ENCODE results near the gene C6orf47.

The C6orf47 gene

DNA sequence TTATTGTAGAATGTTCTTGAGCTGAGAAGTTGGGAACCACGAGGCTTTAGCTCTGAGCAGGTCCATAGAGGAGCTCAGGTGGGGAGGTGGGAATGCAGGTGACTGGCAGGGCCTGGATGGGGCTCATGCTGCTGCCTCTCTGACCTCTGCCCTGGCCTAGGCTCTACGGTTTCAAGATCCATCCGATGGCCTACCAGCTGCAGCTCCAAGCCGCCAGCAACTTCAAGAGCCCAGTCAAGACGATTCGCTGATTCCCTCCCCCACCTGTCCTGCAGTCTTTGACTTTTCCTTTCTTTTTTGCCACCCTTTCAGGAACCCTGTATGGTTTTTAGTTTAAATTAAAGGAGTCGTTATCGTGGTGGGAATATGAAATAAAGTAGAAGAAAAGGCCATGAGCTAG, 9.1 kb upstream of the C6orf47 start, which contains the start of gene LY6G5B:
LY6G5B (plus strand) TSS at position 301 of the 400 bp plus-strand sequence. CDS start 975 bp downstream, outside the sequence.
- no peaks in the 10 kb centered on the region for H3K4me1 ChIP-seq (ENCODE audit: control insufficient read depth, insufficient read depth, low read length)
- WGBS, 2 experiments: 90 to 92% methylated on average over 8 of the region's 8 CpGs
- no peak within 1 kb of the TSS for H3K4me3 ChIP-seq (ENCODE audit: insufficient read depth, low read depth, low read length)
- peaks cover 46% of the 10 kb centered on the region for H3K36me3 ChIP-seq (ENCODE audit: control insufficient read depth, insufficient read depth, low read length)
- no peak within 1 kb of the TSS for H3K27ac ChIP-seq (ENCODE audit: insufficient read depth, low read depth, low read length, poor library complexity, severe bottlenecking)
- H3K27me3 ChIP-seq (ENCODE audit: control insufficient read depth, insufficient read depth, low read length, poor library complexity, severe bottlenecking): no peaks in the 10 kb centered on the region
- H3K9me3 ChIP-seq (ENCODE audit: control insufficient read depth, low read length): no peaks in the 10 kb centered on the region

DNA sequence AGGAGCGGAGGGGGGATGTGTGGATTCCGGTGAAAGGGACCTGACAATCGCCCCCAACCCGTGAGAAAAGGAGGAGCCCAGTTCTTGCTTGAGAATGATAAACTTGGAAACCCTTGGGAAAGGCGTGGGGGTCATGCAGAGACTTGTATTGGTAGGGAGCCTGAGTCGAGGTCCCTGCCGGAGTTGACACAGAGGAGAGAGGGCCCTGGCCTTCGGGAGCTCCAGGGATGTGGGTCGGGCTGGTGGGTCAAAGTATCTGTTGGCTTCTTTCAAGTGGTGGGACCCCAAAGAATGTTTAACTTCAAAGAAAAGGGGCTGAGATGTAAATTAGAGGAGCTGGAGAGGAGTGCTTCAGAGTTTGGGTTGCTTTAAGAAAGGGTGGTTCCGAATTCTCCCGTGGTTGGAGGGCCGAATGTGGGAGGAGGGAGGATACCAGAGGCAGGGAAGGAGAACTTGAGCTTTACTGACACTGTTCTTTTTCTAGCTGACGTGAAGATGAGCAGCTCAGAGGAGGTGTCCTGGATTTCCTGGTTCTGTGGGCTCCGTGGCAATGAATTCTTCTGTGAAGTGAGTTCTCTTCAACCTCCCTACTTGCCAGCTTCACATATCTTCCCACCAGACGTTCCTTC, 5.9 kb upstream of the C6orf47 start:
- no peaks in the 10 kb centered on the region for H3K9me3 ChIP-seq (ENCODE audit: control insufficient read depth, low read length)
- WGBS, 2 experiments: 15 to 17% methylated on average over 15 of the region's 15 CpGs
- peak overlapping the region; percentile 74 for H3K4me3 ChIP-seq (ENCODE audit: insufficient read depth, low read depth, low read length)
- no peaks in the 10 kb centered on the region for H3K27me3 ChIP-seq (ENCODE audit: control insufficient read depth, insufficient read depth, low read length, poor library complexity, severe bottlenecking)
- H3K27ac ChIP-seq (ENCODE audit: insufficient read depth, low read depth, low read length, poor library complexity, severe bottlenecking): no peak overlapping the region
- H3K4me1 ChIP-seq (ENCODE audit: control insufficient read depth, insufficient read depth, low read length): peaks cover 16% of the 10 kb centered on the region
- H3K36me3 ChIP-seq (ENCODE audit: control insufficient read depth, insufficient read depth, low read length): peaks cover 38% of the 10 kb centered on the region

DNA sequence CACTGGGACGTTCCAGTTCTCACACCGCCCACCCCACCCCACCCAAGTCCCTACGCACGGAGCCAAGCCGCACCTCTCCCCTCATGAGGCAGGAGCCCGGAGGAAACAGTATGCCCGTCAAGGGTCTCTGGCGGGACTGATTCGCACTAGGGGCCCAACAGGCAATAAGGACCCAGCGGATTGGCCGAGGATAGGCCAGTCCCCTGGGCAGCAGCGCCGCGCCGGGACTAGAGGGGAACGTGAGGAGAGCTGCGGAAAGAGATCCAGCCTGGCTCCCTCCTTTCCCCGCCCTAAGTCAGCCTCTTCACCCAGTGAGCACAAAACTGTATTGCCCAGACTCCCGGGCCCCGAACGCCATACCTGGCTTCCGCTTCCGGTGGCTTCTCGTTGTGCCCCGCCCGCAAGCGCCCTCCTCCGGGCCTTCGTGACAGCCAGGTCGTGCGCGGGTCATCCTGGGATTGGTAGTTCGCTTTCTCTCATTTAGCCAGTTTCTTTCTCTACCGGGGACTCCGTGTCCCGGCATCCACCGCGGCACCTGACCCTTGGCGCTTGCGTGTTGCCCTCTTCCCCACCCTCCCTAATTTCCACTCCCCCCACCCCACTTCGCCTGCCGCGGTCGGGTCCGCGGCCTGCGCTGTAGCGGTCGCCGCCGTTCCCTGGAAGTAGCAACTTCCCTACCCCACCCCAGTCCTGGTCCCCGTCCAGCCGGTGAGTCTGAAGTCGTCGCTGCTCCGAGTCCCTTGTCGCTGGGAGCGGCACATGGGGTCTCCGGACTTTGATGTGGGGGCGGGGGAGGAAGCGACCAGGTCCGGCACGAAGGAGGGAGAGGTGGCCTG, 5.1 kb upstream of the C6orf47 start, which contains the start of gene CSNK2B:
CSNK2B (plus strand) TSS at position 580 of the 836 bp plus-strand sequence. CDS start 752 bp downstream, outside the sequence.
- Histone ChIP-seq H3K4me3 (ENCODE audit: insufficient read depth, low read depth, low read length) (peak within 1 kb of the TSS; percentile 74), H3K4me1 (ENCODE audit: control insufficient read depth, insufficient read depth, low read length) (peaks cover 16% of the 10 kb centered on the region), H3K36me3 (ENCODE audit: control insufficient read depth, insufficient read depth, low read length) (peaks cover 32% of the 10 kb centered on the region), H3K9me3 (ENCODE audit: control insufficient read depth, low read length) (no peaks in the 10 kb centered on the region), H3K27ac (ENCODE audit: insufficient read depth, low read depth, low read length, poor library complexity, severe bottlenecking) (peak within 1 kb of the TSS; percentile 94), H3K27me3 (ENCODE audit: control insufficient read depth, insufficient read depth, low read length, poor library complexity, severe bottlenecking) (no peaks in the 10 kb centered on the region)
- 0% methylated on average over 63 of the region's 63 CpGs for WGBS, 2 experiments

DNA sequence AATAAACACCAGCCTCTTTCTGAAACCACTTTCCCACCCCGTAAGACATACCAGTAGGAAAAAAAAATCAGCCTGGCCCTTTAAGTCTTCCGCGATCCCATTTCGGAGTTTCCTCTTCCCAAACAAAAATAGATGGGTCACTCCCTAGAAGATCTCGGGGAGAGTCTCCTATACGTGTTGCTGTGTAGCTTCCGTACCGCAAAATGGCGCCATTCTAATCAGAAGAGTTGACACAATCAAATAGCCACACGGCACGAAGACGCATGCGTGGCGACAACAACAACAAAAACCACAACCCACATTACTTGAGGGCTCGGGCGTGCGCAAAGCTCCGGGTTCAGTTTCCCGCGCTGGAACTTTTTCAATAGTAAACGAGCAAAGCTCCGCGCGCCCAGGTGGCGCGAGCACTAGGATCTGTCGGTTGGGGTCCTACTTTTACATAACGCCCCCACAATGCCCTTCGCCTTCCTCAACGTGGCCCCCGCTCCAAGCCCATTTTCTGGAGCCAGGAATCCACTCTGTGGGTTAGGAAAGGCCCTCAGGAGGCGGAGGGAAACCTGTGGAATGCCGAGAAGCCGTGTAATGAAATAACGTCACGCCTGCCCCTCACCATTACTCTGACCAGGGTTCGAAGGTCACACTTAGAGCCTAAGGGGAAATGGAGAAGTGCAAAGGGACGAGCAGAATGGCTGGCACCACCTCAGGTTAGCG, 4.4 kb upstream of the C6orf47 start, which contains the start of gene GPANK1:
GPANK1 (minus strand) TSS at position 208 of the 711 bp plus-strand sequence. CDS start 519 bp downstream, outside the sequence.
- peak within 1 kb of the TSS; percentile 74 for H3K4me3 ChIP-seq (ENCODE audit: insufficient read depth, low read depth, low read length)
- peaks cover 25% of the 10 kb centered on the region for H3K36me3 ChIP-seq (ENCODE audit: control insufficient read depth, insufficient read depth, low read length)
- H3K27ac ChIP-seq (ENCODE audit: insufficient read depth, low read depth, low read length, poor library complexity, severe bottlenecking): peak within 1 kb of the TSS; percentile 94
- peaks cover 16% of the 10 kb centered on the region for H3K4me1 ChIP-seq (ENCODE audit: control insufficient read depth, insufficient read depth, low read length)
- no peaks in the 10 kb centered on the region for H3K9me3 ChIP-seq (ENCODE audit: control insufficient read depth, low read length)
- H3K27me3 ChIP-seq (ENCODE audit: control insufficient read depth, insufficient read depth, low read length, poor library complexity, severe bottlenecking): no peaks in the 10 kb centered on the region
- WGBS, 2 experiments: 0% methylated on average over 39 of the region's 39 CpGs

DNA sequence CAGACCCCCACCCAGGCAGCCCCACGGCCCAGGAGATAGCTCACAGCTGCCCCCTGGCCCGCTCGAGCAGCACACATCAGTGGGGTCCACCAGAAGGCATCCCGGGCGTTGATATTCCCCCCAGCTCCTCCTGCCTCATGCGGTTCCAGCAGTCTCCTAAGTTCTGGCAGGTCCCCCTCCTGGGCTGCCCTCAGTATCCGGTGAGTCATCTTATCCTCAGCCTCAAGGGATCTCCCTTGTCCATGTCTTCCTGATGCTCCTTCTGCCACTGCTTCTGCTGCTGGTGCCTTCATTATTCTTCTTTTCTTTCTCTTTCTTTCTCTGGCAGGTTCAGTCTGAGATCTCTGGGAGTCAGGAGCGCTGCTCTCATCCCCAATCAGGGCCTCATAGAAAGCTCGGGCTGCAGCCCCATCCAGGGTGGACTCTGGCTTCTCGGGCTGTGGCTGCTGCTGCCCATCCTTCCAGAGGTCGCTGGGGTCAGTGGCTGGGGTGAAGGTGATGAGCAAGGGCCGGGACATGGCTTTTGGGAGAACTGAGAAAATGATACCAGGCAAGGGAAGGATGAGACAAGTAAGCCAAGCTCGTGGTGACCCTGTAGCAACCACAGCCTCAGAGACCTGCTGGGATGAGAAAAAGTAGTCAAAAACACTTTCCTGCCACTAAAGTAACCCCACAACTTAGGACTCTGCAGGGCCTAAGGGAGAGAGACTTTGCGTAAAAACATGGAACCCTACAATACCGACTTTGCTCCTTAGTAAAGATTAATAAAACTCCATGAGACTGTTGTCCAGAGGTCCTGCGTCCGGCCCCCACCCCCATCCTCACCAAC, 3.6 kb upstream of the C6orf47 start:
- Histone ChIP-seq H3K4me3 (ENCODE audit: insufficient read depth, low read depth, low read length) (peak overlapping the region; percentile 74), H3K27me3 (ENCODE audit: control insufficient read depth, insufficient read depth, low read length, poor library complexity, severe bottlenecking) (no peaks in the 10 kb centered on the region), H3K36me3 (ENCODE audit: control insufficient read depth, insufficient read depth, low read length) (peaks cover 17% of the 10 kb centered on the region), H3K27ac (ENCODE audit: insufficient read depth, low read depth, low read length, poor library complexity, severe bottlenecking) (peak overlapping the region; percentile 94), H3K4me1 (ENCODE audit: control insufficient read depth, insufficient read depth, low read length) (peaks cover 22% of the 10 kb centered on the region), H3K9me3 (ENCODE audit: control insufficient read depth, low read length) (no peaks in the 10 kb centered on the region)
- WGBS, 2 experiments: 44 to 46% methylated on average over 17 of the region's 17 CpGs

DNA sequence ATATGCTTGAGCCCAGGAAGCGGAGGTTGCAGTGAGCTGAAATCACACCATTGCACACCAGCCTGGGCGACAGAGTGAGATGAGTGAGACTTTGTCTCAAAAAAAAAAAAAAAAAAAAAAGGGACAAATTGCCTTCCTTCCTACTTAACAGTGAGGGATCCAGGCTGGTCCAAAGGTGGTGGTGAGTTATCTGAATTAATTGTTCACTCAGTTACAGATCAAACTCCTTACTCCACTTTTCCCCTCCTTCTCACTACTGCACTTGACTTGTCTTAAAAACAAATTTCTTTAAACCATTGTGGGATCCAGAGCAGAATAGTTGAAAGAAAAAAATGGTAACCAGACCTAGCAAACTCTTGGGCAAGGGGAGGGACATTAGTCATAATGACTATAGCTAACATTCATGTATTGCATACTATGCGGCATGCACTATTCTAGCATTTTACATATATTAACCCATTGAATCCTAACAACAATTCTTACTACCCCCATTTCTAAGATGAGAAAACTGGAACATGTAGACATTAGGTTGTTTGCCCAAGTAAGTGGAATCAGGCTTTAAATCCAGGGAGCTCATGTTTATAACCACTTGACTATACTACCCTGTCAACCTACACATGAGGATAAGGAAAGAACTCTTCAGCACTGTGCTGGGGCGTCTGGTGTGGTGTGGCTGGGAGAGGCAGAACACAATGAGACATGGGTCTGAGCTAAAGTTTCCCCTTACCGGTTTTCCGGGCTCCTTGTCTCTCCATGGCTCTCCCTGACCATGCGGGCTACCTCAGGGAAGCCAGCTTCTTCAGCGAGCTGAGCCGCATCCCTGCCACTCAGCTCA, 2.8 kb upstream of the C6orf47 start:
- peaks cover 10% of the 10 kb centered on the region for H3K36me3 ChIP-seq (ENCODE audit: control insufficient read depth, insufficient read depth, low read length)
- no peak overlapping the region for H3K27ac ChIP-seq (ENCODE audit: insufficient read depth, low read depth, low read length, poor library complexity, severe bottlenecking)
- peaks cover 31% of the 10 kb centered on the region for H3K4me1 ChIP-seq (ENCODE audit: control insufficient read depth, insufficient read depth, low read length)
- H3K9me3 ChIP-seq (ENCODE audit: control insufficient read depth, low read length): no peaks in the 10 kb centered on the region
- no peaks in the 10 kb centered on the region for H3K27me3 ChIP-seq (ENCODE audit: control insufficient read depth, insufficient read depth, low read length, poor library complexity, severe bottlenecking)
- peak overlapping the region; percentile 74 for H3K4me3 ChIP-seq (ENCODE audit: insufficient read depth, low read depth, low read length)
- 88 to 89% methylated on average over 9 of the region's 9 CpGs for WGBS, 2 experiments

DNA sequence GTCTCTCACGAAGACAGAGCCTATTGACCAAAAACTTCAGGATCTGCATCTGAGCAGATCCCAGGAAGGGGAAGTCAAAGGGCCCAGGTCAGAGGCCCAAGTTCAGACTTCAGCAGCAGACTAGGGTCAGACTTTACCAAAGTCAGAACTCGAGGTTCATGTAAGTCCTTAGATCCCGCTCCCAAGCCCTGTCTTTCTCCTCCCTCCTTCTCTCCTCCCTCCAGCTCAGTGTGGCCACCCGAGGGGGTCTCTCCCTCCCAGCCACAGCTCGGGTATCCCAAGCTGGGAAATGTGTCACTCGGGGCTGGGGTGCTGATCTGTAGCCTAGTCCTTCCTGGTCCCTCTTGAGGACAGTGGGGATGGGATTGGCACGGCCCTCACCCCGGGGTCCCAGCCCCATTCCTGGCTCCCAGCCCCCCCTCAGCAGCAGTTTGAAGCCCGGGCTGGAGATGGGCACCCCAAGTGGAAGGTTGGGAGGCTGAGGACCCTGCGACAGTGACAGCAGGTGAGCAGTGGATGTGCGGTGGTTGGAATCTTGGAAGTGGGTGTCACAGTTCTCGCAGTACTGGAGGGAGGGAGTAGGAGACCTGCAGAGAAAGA, 1.6 kb upstream of the C6orf47 start:
- 93 to 94% methylated on average over 12 of the region's 12 CpGs for WGBS, 2 experiments
- H3K27ac ChIP-seq (ENCODE audit: insufficient read depth, low read depth, low read length, poor library complexity, severe bottlenecking): no peak overlapping the region
- H3K9me3 ChIP-seq (ENCODE audit: control insufficient read depth, low read length): no peaks in the 10 kb centered on the region
- H3K4me3 ChIP-seq (ENCODE audit: insufficient read depth, low read depth, low read length): no peak overlapping the region
- H3K27me3 ChIP-seq (ENCODE audit: control insufficient read depth, insufficient read depth, low read length, poor library complexity, severe bottlenecking): no peaks in the 10 kb centered on the region
- peaks cover under 1% of the 10 kb centered on the region for H3K36me3 ChIP-seq (ENCODE audit: control insufficient read depth, insufficient read depth, low read length)
- peaks cover 31% of the 10 kb centered on the region for H3K4me1 ChIP-seq (ENCODE audit: control insufficient read depth, insufficient read depth, low read length)

DNA sequence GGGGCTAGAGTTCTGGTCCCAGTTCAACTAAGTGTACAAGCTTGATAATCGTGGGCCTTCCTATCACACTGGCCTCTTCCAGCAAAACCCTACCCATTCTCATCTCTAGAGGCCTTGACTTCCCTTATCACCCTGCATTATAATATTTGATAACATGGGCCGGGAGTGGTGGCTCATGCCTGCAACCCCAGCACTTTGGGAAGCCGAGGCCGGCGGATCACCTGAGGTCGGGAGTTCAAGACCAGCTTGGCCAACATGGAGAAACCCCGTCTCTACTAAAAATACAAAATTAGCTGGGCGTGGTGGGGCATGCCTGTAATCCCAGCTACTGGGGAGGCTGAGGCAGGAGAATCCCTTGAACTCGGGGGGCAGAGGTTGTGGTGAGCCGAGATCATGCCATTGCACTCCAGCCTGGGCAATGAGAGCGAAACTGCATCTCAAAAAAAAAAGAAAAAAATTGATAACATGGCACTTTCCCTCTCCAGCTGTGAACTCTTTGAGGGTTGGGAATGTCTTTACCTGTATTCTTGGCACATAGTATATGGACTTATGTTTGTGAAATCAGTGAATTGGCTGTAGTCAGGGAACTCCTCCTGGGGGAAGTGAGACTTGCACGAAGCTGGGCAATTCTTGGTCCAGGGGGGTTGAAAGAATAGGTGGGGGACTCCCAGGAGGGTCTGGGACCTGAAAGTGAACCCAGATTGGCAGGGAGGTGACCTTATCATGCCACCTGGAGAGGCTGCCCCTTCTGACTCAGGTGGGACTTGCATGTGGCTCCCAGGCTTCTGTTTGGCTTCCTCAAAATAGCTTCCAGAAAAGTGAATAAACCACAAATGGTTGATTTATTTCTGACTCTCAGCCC, 915 bp upstream of the C6orf47 start:
- WGBS, 2 experiments: 94% methylated on average over 12 of the region's 12 CpGs
- H3K27ac ChIP-seq (ENCODE audit: insufficient read depth, low read depth, low read length, poor library complexity, severe bottlenecking): peak overlapping the region; percentile 62

More for the DNA sequence above, 915 bp upstream of the C6orf47 start:
- Histone ChIP-seq H3K4me3 (ENCODE audit: insufficient read depth, low read depth, low read length) (peak overlapping the region; percentile 66), H3K36me3 (ENCODE audit: control insufficient read depth, insufficient read depth, low read length) (no peaks in the 10 kb centered on the region), H3K27me3 (ENCODE audit: control insufficient read depth, insufficient read depth, low read length, poor library complexity, severe bottlenecking) (no peaks in the 10 kb centered on the region), H3K9me3 (ENCODE audit: control insufficient read depth, low read length) (no peaks in the 10 kb centered on the region), H3K4me1 (ENCODE audit: control insufficient read depth, insufficient read depth, low read length) (peaks cover 31% of the 10 kb centered on the region)
